ENCODE data around the gene PEX10.

DNA sequence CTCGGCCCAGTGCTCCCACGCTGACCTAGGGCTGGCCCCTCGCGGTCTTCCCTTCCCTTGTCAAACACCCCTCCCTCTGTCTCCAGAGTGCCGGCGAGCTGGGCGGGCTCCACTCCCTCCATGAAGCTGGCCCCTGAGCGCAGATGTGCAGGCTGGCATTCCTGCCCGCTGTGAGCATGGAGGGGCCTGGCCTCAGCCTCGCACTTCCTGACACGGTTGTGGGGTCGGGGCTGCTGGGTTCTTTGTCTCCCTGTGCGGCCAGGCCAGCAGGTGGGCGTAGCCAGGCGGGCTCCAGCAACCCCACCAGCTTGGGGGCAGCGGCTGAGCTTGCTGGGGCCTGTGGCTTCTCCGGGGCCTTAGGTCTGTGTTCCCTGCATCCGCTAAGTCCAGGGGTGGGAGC lies 14.2 kb upstream of the PEX10 start:
- TF ChIP-seq, protein P1, sequence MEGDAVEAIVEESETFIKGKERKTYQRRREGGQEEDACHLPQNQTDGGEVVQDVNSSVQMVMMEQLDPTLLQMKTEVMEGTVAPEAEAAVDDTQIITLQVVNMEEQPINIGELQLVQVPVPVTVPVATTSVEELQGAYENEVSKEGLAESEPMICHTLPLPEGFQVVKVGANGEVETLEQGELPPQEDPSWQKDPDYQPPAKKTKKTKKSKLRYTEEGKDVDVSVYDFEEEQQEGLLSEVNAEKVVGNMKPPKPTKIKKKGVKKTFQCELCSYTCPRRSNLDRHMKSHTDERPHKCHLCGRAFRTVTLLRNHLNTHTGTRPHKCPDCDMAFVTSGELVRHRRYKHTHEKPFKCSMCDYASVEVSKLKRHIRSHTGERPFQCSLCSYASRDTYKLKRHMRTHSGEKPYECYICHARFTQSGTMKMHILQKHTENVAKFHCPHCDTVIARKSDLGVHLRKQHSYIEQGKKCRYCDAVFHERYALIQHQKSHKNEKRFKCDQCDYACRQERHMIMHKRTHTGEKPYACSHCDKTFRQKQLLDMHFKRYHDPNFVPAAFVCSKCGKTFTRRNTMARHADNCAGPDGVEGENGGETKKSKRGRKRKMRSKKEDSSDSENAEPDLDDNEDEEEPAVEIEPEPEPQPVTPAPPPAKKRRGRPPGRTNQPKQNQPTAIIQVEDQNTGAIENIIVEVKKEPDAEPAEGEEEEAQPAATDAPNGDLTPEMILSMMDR (conservative IDR thresholded peaks at IDR 0.05; ENCODE audit: low read depth, low read length): no peak
- no peak for TF ChIP-seq EZH2 (IDR thresholded peaks at IDR 0.05; ENCODE audit: borderline replicate concordance, low read depth, low read length, poor library complexity, severe bottlenecking)

Measured in A673 (cell line).